Measurements from ENCODE around the gene SNX10.

The SNX10 gene

GRCh38 chr7:26399736-26400135 is 108.1 kb downstream of the SNX10 start:
- H3K27ac ChIP-seq (ENCODE audit: low read depth, low read length, severe bottlenecking) = no peak overlapping the region
- 80 to 88% methylated on average over 1 of the region's 1 CpG for WGBS, 2 experiments (ENCODE audit: insufficient coverage in 2 of 2)
- peak overlapping the region; percentile 62 for H3K4me3 ChIP-seq (ENCODE audit: extremely low read depth, insufficient read depth, low read length, poor library complexity, severe bottlenecking)
- no peaks in the 10 kb centered on the region for H3K9me3 ChIP-seq (ENCODE audit: control insufficient read depth, low read length)
- no peaks in the 10 kb centered on the region for H3K36me3 ChIP-seq (ENCODE audit: control insufficient read depth, insufficient read depth, low read length)
- H3K4me1 ChIP-seq (ENCODE audit: control insufficient read depth, insufficient read depth, low read length, poor library complexity, severe bottlenecking) = peaks cover 5% of the 10 kb centered on the region

GRCh38 chr7:26403640-26404039 is 112.0 kb downstream of the SNX10 start:
- H3K9me3 ChIP-seq (ENCODE audit: control insufficient read depth, low read length) = no peaks in the 10 kb centered on the region
- no peaks in the 10 kb centered on the region for H3K4me1 ChIP-seq (ENCODE audit: control insufficient read depth, insufficient read depth, low read length, poor library complexity, severe bottlenecking)
- no peaks in the 10 kb centered on the region for H3K36me3 ChIP-seq (ENCODE audit: control insufficient read depth, insufficient read depth, low read length)
- WGBS, 2 experiments (ENCODE audit: insufficient coverage in 2 of 2) = 80% methylated on average over 1 of the region's 3 CpGs; no CpG with 5 or more reads in 1 of the 2 experiments
- no peak overlapping the region for H3K4me3 ChIP-seq (ENCODE audit: extremely low read depth, insufficient read depth, low read length, poor library complexity, severe bottlenecking)
- H3K27ac ChIP-seq (ENCODE audit: low read depth, low read length, severe bottlenecking) = no peak overlapping the region

GRCh38 chr7:26404189-26404996 is 112.7 kb downstream of the SNX10 start:
- Histone ChIP-seq H3K27ac (ENCODE audit: low read depth, low read length, severe bottlenecking) (no peak overlapping the region), H3K4me1 (ENCODE audit: control insufficient read depth, insufficient read depth, low read length, poor library complexity, severe bottlenecking) (no peaks in the 10 kb centered on the region)
- WGBS, 2 experiments (ENCODE audit: insufficient coverage in 2 of 2) = 91 to 98% methylated on average over 8 of the region's 10 CpGs

GRCh38 chr7:26406433-26406832 is 114.8 kb downstream of the SNX10 start:
- no peaks in the 10 kb centered on the region for H3K9me3 ChIP-seq (ENCODE audit: control insufficient read depth, low read length)
- no peak overlapping the region for H3K27ac ChIP-seq (ENCODE audit: low read depth, low read length, severe bottlenecking)
- H3K4me3 ChIP-seq (ENCODE audit: extremely low read depth, insufficient read depth, low read length, poor library complexity, severe bottlenecking) = no peak overlapping the region
- H3K36me3 ChIP-seq (ENCODE audit: control insufficient read depth, insufficient read depth, low read length) = no peaks in the 10 kb centered on the region
- WGBS, 2 experiments (ENCODE audit: insufficient coverage in 2 of 2) = no CpG with 5 or more reads among the region's 2 CpGs
- H3K4me1 ChIP-seq (ENCODE audit: control insufficient read depth, insufficient read depth, low read length, poor library complexity, severe bottlenecking) = no peaks in the 10 kb centered on the region

More at GRCh38 chr7:26404189-26404996, 112.7 kb downstream of the SNX10 start:
- no peak overlapping the region for H3K4me3 ChIP-seq (ENCODE audit: extremely low read depth, insufficient read depth, low read length, poor library complexity, severe bottlenecking)
- no peaks in the 10 kb centered on the region for H3K36me3 ChIP-seq (ENCODE audit: control insufficient read depth, insufficient read depth, low read length)
- H3K9me3 ChIP-seq (ENCODE audit: control insufficient read depth, low read length) = no peaks in the 10 kb centered on the region

- no peak overlapping the region for H3K27ac ChIP-seq (ENCODE audit: low read depth, low read length, severe bottlenecking)
- H3K4me3 ChIP-seq (ENCODE audit: extremely low read depth, insufficient read depth, low read length, poor library complexity, severe bottlenecking) = no peak overlapping the region
- WGBS, 2 experiments (ENCODE audit: insufficient coverage in 2 of 2) = 79 to 92% methylated on average over 5 of the region's 5 CpGs
These were observed 118.2 kb downstream of the SNX10 start for GRCh38 chr7:26409661-26410547.

GRCh38 chr7:26413007-26413691 is 121.5 kb downstream of the SNX10 start:
- Histone ChIP-seq H3K27ac (ENCODE audit: low read depth, low read length, severe bottlenecking) (peak overlapping the region; percentile 33), H3K36me3 (ENCODE audit: control insufficient read depth, insufficient read depth, low read length) (no peaks in the 10 kb centered on the region), H3K4me3 (ENCODE audit: extremely low read depth, insufficient read depth, low read length, poor library complexity, severe bottlenecking) (no peak overlapping the region), H3K4me1 (ENCODE audit: control insufficient read depth, insufficient read depth, low read length, poor library complexity, severe bottlenecking) (no peaks in the 10 kb centered on the region), H3K9me3 (ENCODE audit: control insufficient read depth, low read length) (no peaks in the 10 kb centered on the region)
- WGBS, 2 experiments (ENCODE audit: insufficient coverage in 2 of 2) = 70% methylated on average over 3 of the region's 3 CpGs; no CpG with 5 or more reads in 1 of the 2 experiments

More at GRCh38 chr7:26409661-26410547, 118.2 kb downstream of the SNX10 start:
- Histone ChIP-seq H3K9me3 (ENCODE audit: control insufficient read depth, low read length) (no peaks in the 10 kb centered on the region), H3K4me1 (ENCODE audit: control insufficient read depth, insufficient read depth, low read length, poor library complexity, severe bottlenecking) (no peaks in the 10 kb centered on the region), H3K36me3 (ENCODE audit: control insufficient read depth, insufficient read depth, low read length) (no peaks in the 10 kb centered on the region)

- Histone ChIP-seq H3K27ac (ENCODE audit: low read depth, low read length, severe bottlenecking) (no peak overlapping the region), H3K9me3 (ENCODE audit: control insufficient read depth, low read length) (no peaks in the 10 kb centered on the region), H3K36me3 (ENCODE audit: control insufficient read depth, insufficient read depth, low read length) (no peaks in the 10 kb centered on the region), H3K4me3 (ENCODE audit: extremely low read depth, insufficient read depth, low read length, poor library complexity, severe bottlenecking) (no peak overlapping the region), H3K4me1 (ENCODE audit: control insufficient read depth, insufficient read depth, low read length, poor library complexity, severe bottlenecking) (peaks cover 4% of the 10 kb centered on the region)
- no CpG with 5 or more reads among the region's 1 CpG for WGBS, 2 experiments (ENCODE audit: insufficient coverage in 2 of 2)
These were observed 124.3 kb downstream of the SNX10 start for GRCh38 chr7:26416004-26416403.

GRCh38 chr7:26417911-26418413 is 126.3 kb downstream of the SNX10 start:
- H3K27ac ChIP-seq (ENCODE audit: low read depth, low read length, severe bottlenecking) = peak overlapping the region; percentile 87
- H3K4me3 ChIP-seq (ENCODE audit: extremely low read depth, insufficient read depth, low read length, poor library complexity, severe bottlenecking) = no peak overlapping the region
- no peaks in the 10 kb centered on the region for H3K9me3 ChIP-seq (ENCODE audit: control insufficient read depth, low read length)
- 73 to 84% methylated on average over 4 to 5 of the region's 5 CpGs for WGBS, 2 experiments (ENCODE audit: insufficient coverage in 2 of 2)
- H3K36me3 ChIP-seq (ENCODE audit: control insufficient read depth, insufficient read depth, low read length) = no peaks in the 10 kb centered on the region
- H3K4me1 ChIP-seq (ENCODE audit: control insufficient read depth, insufficient read depth, low read length, poor library complexity, severe bottlenecking) = peaks cover 4% of the 10 kb centered on the region

- Histone ChIP-seq H3K4me3 (ENCODE audit: extremely low read depth, insufficient read depth, low read length, poor library complexity, severe bottlenecking) (no peak overlapping the region), H3K27ac (ENCODE audit: low read depth, low read length, severe bottlenecking) (no peak overlapping the region), H3K9me3 (ENCODE audit: control insufficient read depth, low read length) (no peaks in the 10 kb centered on the region), H3K4me1 (ENCODE audit: control insufficient read depth, insufficient read depth, low read length, poor library complexity, severe bottlenecking) (peaks cover 4% of the 10 kb centered on the region), H3K36me3 (ENCODE audit: control insufficient read depth, insufficient read depth, low read length) (no peaks in the 10 kb centered on the region)
- WGBS, 2 experiments (ENCODE audit: insufficient coverage in 2 of 2) = 94 to 100% methylated on average over 3 of the region's 3 CpGs
These were observed 127.5 kb downstream of the SNX10 start for GRCh38 chr7:26419198-26419597.

GRCh38 chr7:26420422-26421019 is 128.9 kb downstream of the SNX10 start:
- Histone ChIP-seq H3K36me3 (ENCODE audit: control insufficient read depth, insufficient read depth, low read length) (no peaks in the 10 kb centered on the region), H3K4me1 (ENCODE audit: control insufficient read depth, insufficient read depth, low read length, poor library complexity, severe bottlenecking) (peaks cover 4% of the 10 kb centered on the region), H3K4me3 (ENCODE audit: extremely low read depth, insufficient read depth, low read length, poor library complexity, severe bottlenecking) (no peak overlapping the region), H3K27ac (ENCODE audit: low read depth, low read length, severe bottlenecking) (no peak overlapping the region), H3K9me3 (ENCODE audit: control insufficient read depth, low read length) (no peaks in the 10 kb centered on the region)
- WGBS, 2 experiments (ENCODE audit: insufficient coverage in 2 of 2) = 58 to 72% methylated on average over 3 to 4 of the region's 5 CpGs
